ENCODE results near the gene GDAP2.

DNA sequence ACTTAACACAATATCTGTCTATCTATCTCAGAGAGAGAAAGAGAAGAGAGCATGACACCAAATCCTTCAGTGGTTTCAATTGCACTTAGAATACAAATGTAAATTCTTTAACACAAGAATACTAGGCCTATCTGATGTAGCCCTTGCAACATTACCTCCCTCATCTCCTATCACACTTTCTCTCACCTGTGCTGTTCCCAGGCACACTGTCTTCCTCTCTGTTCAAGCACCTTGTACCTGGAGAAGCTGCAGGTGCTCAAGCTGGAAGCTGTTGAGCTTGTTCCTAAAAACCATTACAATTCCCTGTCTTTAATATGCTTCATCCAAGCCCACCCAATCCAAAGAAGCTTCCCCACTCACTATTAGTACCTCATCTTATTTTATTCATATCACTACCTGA, 97.0 kb downstream of the GDAP2 start:
- TF ChIP-seq, protein P1, sequence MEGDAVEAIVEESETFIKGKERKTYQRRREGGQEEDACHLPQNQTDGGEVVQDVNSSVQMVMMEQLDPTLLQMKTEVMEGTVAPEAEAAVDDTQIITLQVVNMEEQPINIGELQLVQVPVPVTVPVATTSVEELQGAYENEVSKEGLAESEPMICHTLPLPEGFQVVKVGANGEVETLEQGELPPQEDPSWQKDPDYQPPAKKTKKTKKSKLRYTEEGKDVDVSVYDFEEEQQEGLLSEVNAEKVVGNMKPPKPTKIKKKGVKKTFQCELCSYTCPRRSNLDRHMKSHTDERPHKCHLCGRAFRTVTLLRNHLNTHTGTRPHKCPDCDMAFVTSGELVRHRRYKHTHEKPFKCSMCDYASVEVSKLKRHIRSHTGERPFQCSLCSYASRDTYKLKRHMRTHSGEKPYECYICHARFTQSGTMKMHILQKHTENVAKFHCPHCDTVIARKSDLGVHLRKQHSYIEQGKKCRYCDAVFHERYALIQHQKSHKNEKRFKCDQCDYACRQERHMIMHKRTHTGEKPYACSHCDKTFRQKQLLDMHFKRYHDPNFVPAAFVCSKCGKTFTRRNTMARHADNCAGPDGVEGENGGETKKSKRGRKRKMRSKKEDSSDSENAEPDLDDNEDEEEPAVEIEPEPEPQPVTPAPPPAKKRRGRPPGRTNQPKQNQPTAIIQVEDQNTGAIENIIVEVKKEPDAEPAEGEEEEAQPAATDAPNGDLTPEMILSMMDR (IDR thresholded peaks at IDR 0.05; ENCODE audit: extremely low read depth in 1 of 2, insufficient read depth in 1 of 2, low read depth in 1 of 2, low read length in 2 of 2), result no peak
- TF ChIP-seq POLR2A (IDR thresholded peaks at IDR 0.05; ENCODE audit: low read depth, low read length) (no peak), EZH2 (IDR thresholded peaks at IDR 0.05; ENCODE audit: borderline replicate concordance, low read depth, low read length, severe bottlenecking) (no peak), GATA2 (IDR thresholded peaks at IDR 0.05; ENCODE audit: insufficient read depth, insufficient read length, low read depth, low read length) (no peak), MYC (IDR thresholded peaks at IDR 0.05; ENCODE audit: low read depth, low read length) (no peak), POLR2AphosphoS5 (IDR thresholded peaks at IDR 0.05; ENCODE audit: insufficient read depth, low read depth, low read length) (no peak), JUN (IDR thresholded peaks at IDR 0.05; ENCODE audit: borderline replicate concordance, insufficient read depth, insufficient read length, low read depth) (no peak), FOS (IDR thresholded peaks at IDR 0.05; ENCODE audit: borderline replicate concordance, insufficient read depth, low read length) (no peak)
- TF ChIP-seq, protein P2, sequence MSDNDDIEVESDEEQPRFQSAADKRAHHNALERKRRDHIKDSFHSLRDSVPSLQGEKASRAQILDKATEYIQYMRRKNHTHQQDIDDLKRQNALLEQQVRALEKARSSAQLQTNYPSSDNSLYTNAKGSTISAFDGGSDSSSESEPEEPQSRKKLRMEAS (IDR thresholded peaks at IDR 0.05; ENCODE audit: insufficient read depth, insufficient read length), result no peak

Data from endothelial cell of umbilical vein (primary cell).